ENCODE results near the gene CCDC112. TPM values are rescaled to one million over a fixed set of nuclear protein-coding genes. Genes with fewer than 3 reads are reported as not detected.

CCDC112 gene
- total and polyA plus RNA-seq, 9 of the 15 experiments (the other 6 are each of a cell fraction or from before 2014, with no cell fraction given), result 3.3 to 15.3 (median 7.4) TPM

DNA sequence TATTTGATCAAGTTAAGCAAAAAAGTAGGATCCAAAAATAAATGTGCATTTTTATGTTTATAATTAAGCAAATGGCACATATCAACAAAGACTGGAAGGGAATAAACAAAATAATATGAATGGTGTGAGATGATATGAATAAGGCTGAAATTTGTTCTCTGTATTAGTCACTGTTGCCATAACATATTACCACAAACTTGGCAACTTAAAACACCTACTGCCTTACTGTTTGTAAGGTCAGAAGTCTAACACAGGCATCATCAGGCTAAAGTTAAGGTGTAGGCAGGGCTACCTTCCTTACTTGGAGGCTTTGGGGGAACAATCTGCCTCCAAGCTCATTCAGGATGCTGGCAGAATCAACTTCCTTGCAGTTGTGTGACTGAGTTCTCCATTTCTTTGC is 53.0 kb downstream of the CCDC112 start:
- no peak for TF ChIP-seq ERF (CRISPR knock-in tag; IDR thresholded peaks at IDR 0.05)
- TF ChIP-seq, protein P1, sequence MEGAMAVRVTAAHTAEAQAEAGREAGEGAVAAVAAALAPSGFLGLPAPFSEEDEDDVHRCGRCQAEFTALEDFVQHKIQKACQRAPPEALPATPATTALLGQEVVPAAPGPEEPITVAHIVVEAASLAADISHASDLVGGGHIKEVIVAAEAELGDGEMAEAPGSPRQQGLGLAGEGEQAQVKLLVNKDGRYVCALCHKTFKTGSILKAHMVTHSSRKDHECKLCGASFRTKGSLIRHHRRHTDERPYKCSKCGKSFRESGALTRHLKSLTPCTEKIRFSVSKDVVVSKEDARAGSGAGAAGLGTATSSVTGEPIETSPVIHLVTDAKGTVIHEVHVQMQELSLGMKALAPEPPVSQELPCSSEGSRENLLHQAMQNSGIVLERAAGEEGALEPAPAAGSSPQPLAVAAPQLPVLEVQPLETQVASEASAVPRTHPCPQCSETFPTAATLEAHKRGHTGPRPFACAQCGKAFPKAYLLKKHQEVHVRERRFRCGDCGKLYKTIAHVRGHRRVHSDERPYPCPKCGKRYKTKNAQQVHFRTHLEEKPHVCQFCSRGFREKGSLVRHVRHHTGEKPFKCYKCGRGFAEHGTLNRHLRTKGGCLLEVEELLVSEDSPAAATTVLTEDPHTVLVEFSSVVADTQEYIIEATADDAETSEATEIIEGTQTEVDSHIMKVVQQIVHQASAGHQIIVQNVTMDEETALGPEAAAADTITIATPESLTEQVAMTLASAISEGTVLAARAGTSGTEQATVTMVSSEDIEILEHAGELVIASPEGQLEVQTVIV (CRISPR knock-in tag; IDR thresholded peaks at IDR 0.05; ENCODE audit: borderline replicate concordance), result no peak
- no peak for TF ChIP-seq MLX (CRISPR knock-in tag; conservative IDR thresholded peaks at IDR 0.05)
- no peak for TF ChIP-seq BDP1 (IDR thresholded peaks at IDR 0.05; ENCODE audit: insufficient read depth, insufficient read length)
- TF ChIP-seq SRSF1 (IDR thresholded peaks at IDR 0.05; ENCODE audit: low read depth, low read length), result no peak
- no peak for TF ChIP-seq E2F1 (CRISPR knock-in tag; IDR thresholded peaks at IDR 0.05)
- no peak for TF ChIP-seq EGR1 (conservative IDR thresholded peaks at IDR 0.05)
- no peak for TF ChIP-seq JUN (IDR thresholded peaks at IDR 0.05; ENCODE audit: borderline replicate concordance, low read depth, low read length)
- TF ChIP-seq JUN (CRISPR knock-in tag; IDR thresholded peaks at IDR 0.05; ENCODE audit: borderline replicate concordance), result no peak
- no peak for TF ChIP-seq KDM2B (CRISPR knock-in tag; IDR thresholded peaks at IDR 0.05)
- TF ChIP-seq ELF2 (CRISPR knock-in tag; IDR thresholded peaks at IDR 0.05), result no peak
- no peak overlapping the region for H2AFZ ChIP-seq (ENCODE audit: low read depth, low read length)
- CTCF ChIA-PET (ENCODE audit: low intra/inter-chr PET ratio), result no interaction called here
- BruUV-seq (replicated peaks), result no TSS peak
- H3K27ac ChIP-seq (ENCODE audit: extremely low read depth, low read depth, low read length), result no peak overlapping the region
- ATAC-seq (no peak), DNase-seq (ENCODE audit: extremely low read depth in 1 of 4, low spot score in 3 of 4) (no peak), FAIRE-seq (no peak)
- H3K9me3 ChIP-seq (replicated peaks; ENCODE audit: control insufficient read depth, insufficient read depth, low read depth, low read length), result no peaks in the 10 kb centered on the region
- no peak overlapping the region for H3K4me3 ChIP-seq
- H3K9me1 ChIP-seq (ENCODE audit: control insufficient read depth, insufficient read depth, low read length), result no peaks in the 10 kb centered on the region
- H3K9ac ChIP-seq (ENCODE audit: insufficient read depth in 1 of 2, low read depth in 2 of 2, low read length in 2 of 2), result no peak overlapping the region
- POLR2A ChIA-PET, result no interaction called here
- intact Hi-C loops (cut with micrococcal nuclease) (loop anchor here (10.0 kb wide), 1 partner anchor 1569 kb away; no protein-coding TSS in a partner anchor), in situ Hi-C loops (cut with MboI) (loop anchor here (5.0 kb wide), 1 partner anchor 1561 kb away; no protein-coding TSS in a partner anchor)
- H4K20me1 ChIP-seq (replicated peaks; ENCODE audit: control insufficient read depth, insufficient read depth, low read length), result no peaks in the 10 kb centered on the region
- no peaks in the 10 kb centered on the region for H3K79me2 ChIP-seq (ENCODE audit: control insufficient read depth, insufficient read depth, low read length)
- no peak overlapping the region for H3K4me2 ChIP-seq (ENCODE audit: insufficient read depth, low read length)
- H3K4me1 ChIP-seq (replicated peaks in 1 of 2; ENCODE audit: control insufficient read depth in 2 of 2, insufficient read depth in 2 of 2, low read length in 2 of 2), result no peaks in the 10 kb centered on the region
- no peaks in the 10 kb centered on the region for H3K27me3 ChIP-seq (ENCODE audit: control insufficient read depth in 2 of 2, insufficient read depth in 2 of 2, low read length in 2 of 2)
- H3K36me3 ChIP-seq (ENCODE audit: control insufficient read depth, insufficient read depth, low read length), result peaks cover 25% of the 10 kb centered on the region; the same call in 1 of the 3 replicates

All from K562 (cell line).